GM23338 (cell line): ENCODE results near the gene FCRL5.

ENCODE experiments used
- CTCF ChIP-seq, 2 experiments: fragments of 200-600 bp in 1 of 2; sonication (generic) in 1 of 2; conservative IDR thresholded peaks; 2 replicates each; pipeline versions ENCODE4 v1.5.1 to v1.6.1; 2016 to 2017; ENCODE audit warnings: antibody characterized with exemption in 2 of 2, low read depth in 2 of 2, mild to moderate bottlenecking in 2 of 2, moderate library complexity in 1 of 2
- ETS1 ChIP-seq: IDR thresholded peaks from 2 replicates; pipeline ENCODE4 v1.6.1; 2016; ENCODE audit warnings: antibody characterized with exemption
- EZH2 ChIP-seq: fragments of 200-600 bp; sonication (generic); IDR thresholded peaks from one replicate; pipeline ENCODE4 v1.8.0; 2017; ENCODE audit warnings: antibody characterized with exemption, mild to moderate bottlenecking, low read depth; ENCODE audit not compliant: unreplicated experiment
- EZH2phosphoT487 ChIP-seq: fragments of 200-600 bp; sonication (generic); IDR thresholded peaks from one replicate; pipeline ENCODE4 v1.8.1; 2018; ENCODE audit warnings: antibody characterized with exemption; ENCODE audit not compliant: unreplicated experiment
- NANOG ChIP-seq: IDR thresholded peaks from 2 replicates; pipeline ENCODE4 v1.6.1; 2016; ENCODE audit warnings: antibody characterized with exemption, borderline replicate concordance
- POLR2AphosphoS5 ChIP-seq: IDR thresholded peaks from 2 replicates; pipeline ENCODE4 v1.6.1; 2016; ENCODE audit warnings: antibody characterized with exemption, low read depth
- REST ChIP-seq: IDR thresholded peaks from one replicate; pipeline ENCODE4 v1.6.1; 2018; ENCODE audit warnings: antibody characterized with exemption; ENCODE audit not compliant: unreplicated experiment

- TF ChIP-seq REST (no peak), CTCF (conservative IDR thresholded peaks at IDR 0.05; ENCODE audit: low read depth in 2 of 2) (no peak), ETS1 (no peak), EZH2phosphoT487 (no peak), POLR2AphosphoS5 (no peak), EZH2 (no peak), NANOG (no peak)
Measured at GRCh38 chr1:157495285-157495684, 57.0 kb downstream of the FCRL5 start.
